ENCODE measurements around the gene NXPE3. TPM values are rescaled to one million over a fixed set of nuclear protein-coding genes. Genes with fewer than 3 reads are reported as not detected.

NXPE3 gene
- total and polyA plus RNA-seq, 2 of the 8 experiments (the other 6 are each of a cell fraction or from before 2014, with no cell fraction given), result 10.9 to 22.7 TPM

- Histone ChIP-seq H3K4me2 (ENCODE audit: insufficient read depth in 1 of 2, low read depth in 2 of 2, low read length in 2 of 2) (no peak overlapping the region), H2AFZ (ENCODE audit: low read length) (no peak overlapping the region), H3K27me3 (replicated peaks in 1 of 4; ENCODE audit: control insufficient read depth in 3 of 4, extremely low read depth in 1 of 4, insufficient read depth in 3 of 4, low read length in 3 of 4) (peaks cover 0 to 1% (median 0%) of the 10 kb centered on the region in 4 experiments; a peak in 1 of 7 replicates), H2AK5ac (ENCODE audit: low read depth, low read length) (no peak overlapping the region), H3K14ac (ENCODE audit: insufficient read length) (no peak overlapping the region), H2BK20ac (ENCODE audit: low read length) (no peak overlapping the region), H3K79me2 (ENCODE audit: control insufficient read depth in 1 of 2, insufficient read depth in 2 of 2, low read length in 2 of 2) (0 out of 4 replicates have a peak, but pooled peaks cover 0 to 3% of the 10 kb centered on the region in 2 experiments), H3K23me2 (ENCODE audit: low read depth, low read length) (no peaks in the 10 kb centered on the region), H3K9me3 (ENCODE audit: insufficient read depth in 2 of 2, low read depth in 1 of 2, low read length in 1 of 2) (no peaks in the 10 kb centered on the region), H3K4me1 (replicated peaks in 1 of 4; ENCODE audit: control insufficient read depth in 3 of 4, insufficient read depth in 4 of 4, low read length in 3 of 4) (no peaks in the 10 kb centered on the region), H4K91ac (replicated peaks; ENCODE audit: insufficient read length, low read length) (no peak overlapping the region), H4K5ac (ENCODE audit: insufficient read length, low read depth, low read length) (no peak overlapping the region), H3K9ac (replicated peaks in 1 of 4; ENCODE audit: extremely low read depth in 1 of 4, low read depth in 3 of 4, low read length in 3 of 4) (no peak overlapping the region; a peak in 1 of 7 replicates), H3K4ac (replicated peaks; ENCODE audit: insufficient read length, low read depth, low read length) (no peak overlapping the region), H3K36me3 (ENCODE audit: control insufficient read depth in 2 of 4, insufficient read depth in 4 of 4, low read length in 3 of 4) (peaks cover 20 to 65% (median 50%) of the 10 kb centered on the region in 4 experiments), H3K23ac (ENCODE audit: insufficient read length) (no peak overlapping the region), H2BK120ac (replicated peaks; ENCODE audit: low read depth, low read length) (no peak overlapping the region), H4K20me1 (replicated peaks in 1 of 2; ENCODE audit: control insufficient read depth in 1 of 2, insufficient read depth in 2 of 2, low read length in 2 of 2) (peaks cover 2 to 3% of the 10 kb centered on the region in 2 experiments), H3K18ac (ENCODE audit: extremely low read depth, low read length) (no peak overlapping the region), H4K8ac (ENCODE audit: extremely low read depth, insufficient read depth, low read length) (no peak overlapping the region), H2BK15ac (ENCODE audit: low read length) (no peak overlapping the region), H2BK12ac (ENCODE audit: low read depth, low read length) (no peak overlapping the region), H3K56ac (replicated peaks; ENCODE audit: insufficient read length, low read depth, low read length) (no peak overlapping the region), H2BK5ac (ENCODE audit: low read depth, low read length) (no peak overlapping the region), H3K4me3 (ENCODE audit: extremely low read depth in 1 of 4, insufficient read depth in 2 of 4, low read depth in 3 of 4, low read length in 4 of 4) (no peak overlapping the region), H3K27ac (ENCODE audit: low read depth, low read length) (no peak overlapping the region), H3K79me1 (ENCODE audit: low read depth, low read length) (no peaks in the 10 kb centered on the region)
- FAIRE-seq (no peak), DNase-seq (ENCODE audit: low read depth in 1 of 2, low spot score in 2 of 2) (no peak)
- ChIA-PET POLR2A (ENCODE audit: partially characterized antibody) (interaction anchor here (0.9 to 5.5 kb wide), 2 partner anchors 9 to 11 kb away, joined by 3 to 25 read pairs; partner anchors contain the start of gene NFKBIZ), CTCF (ENCODE audit: partially characterized antibody) (interaction anchor here (1.3 kb wide), 1 partner anchor 369 kb away, joined by 3 read pairs; no protein-coding TSS in a partner anchor)
- 86% methylated on average over 5 of the region's 5 CpGs; no CpG with 5 or more reads in 1 of the 2 experiments for whole genome bisulfite sequencing, 2 experiments (ENCODE audit: extremely low coverage in 1 of 2, insufficient coverage in 1 of 2, insufficient read length in 1 of 2, insufficient replicate concordance in 2 of 2, low coverage in 1 of 2, low lambda C conversion rate in 2 of 2, missing lambda C conversion rate in 1 of 2)
- TF ChIP-seq SIN3A (conservative IDR thresholded peaks at IDR 0.05 in 1 of 2, IDR thresholded peaks at IDR 0.05 in 1 of 2; ENCODE audit: low read depth in 1 of 2, low read length in 2 of 2), result no peak
- TF ChIP-seq, protein P1, sequence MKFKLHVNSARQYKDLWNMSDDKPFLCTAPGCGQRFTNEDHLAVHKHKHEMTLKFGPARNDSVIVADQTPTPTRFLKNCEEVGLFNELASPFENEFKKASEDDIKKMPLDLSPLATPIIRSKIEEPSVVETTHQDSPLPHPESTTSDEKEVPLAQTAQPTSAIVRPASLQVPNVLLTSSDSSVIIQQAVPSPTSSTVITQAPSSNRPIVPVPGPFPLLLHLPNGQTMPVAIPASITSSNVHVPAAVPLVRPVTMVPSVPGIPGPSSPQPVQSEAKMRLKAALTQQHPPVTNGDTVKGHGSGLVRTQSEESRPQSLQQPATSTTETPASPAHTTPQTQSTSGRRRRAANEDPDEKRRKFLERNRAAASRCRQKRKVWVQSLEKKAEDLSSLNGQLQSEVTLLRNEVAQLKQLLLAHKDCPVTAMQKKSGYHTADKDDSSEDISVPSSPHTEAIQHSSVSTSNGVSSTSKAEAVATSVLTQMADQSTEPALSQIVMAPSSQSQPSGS (IDR thresholded peaks at IDR 0.05; ENCODE audit: low read length), result no peak
- TF ChIP-seq CHD1 (IDR thresholded peaks at IDR 0.05; ENCODE audit: low read depth, low read length), result no peak
- no peak for TF ChIP-seq BCL11A (IDR thresholded peaks at IDR 0.05; ENCODE audit: low read depth in 2 of 2, low read length in 2 of 2)
- TF ChIP-seq SAP30 (IDR thresholded peaks at IDR 0.05; ENCODE audit: insufficient read depth, insufficient replicate concordance, low read length), result no peak
- TF ChIP-seq, protein P2, sequence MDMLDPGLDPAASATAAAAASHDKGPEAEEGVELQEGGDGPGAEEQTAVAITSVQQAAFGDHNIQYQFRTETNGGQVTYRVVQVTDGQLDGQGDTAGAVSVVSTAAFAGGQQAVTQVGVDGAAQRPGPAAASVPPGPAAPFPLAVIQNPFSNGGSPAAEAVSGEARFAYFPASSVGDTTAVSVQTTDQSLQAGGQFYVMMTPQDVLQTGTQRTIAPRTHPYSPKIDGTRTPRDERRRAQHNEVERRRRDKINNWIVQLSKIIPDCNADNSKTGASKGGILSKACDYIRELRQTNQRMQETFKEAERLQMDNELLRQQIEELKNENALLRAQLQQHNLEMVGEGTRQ (IDR thresholded peaks at IDR 0.05; ENCODE audit: low read length), result no peak
- no peak for TF ChIP-seq BRCA1 (IDR thresholded peaks at IDR 0.05; ENCODE audit: low read depth, low read length)
- TF ChIP-seq, protein P3, sequence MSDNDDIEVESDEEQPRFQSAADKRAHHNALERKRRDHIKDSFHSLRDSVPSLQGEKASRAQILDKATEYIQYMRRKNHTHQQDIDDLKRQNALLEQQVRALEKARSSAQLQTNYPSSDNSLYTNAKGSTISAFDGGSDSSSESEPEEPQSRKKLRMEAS (IDR thresholded peaks at IDR 0.05), result no peak
- TF ChIP-seq JUND (IDR thresholded peaks at IDR 0.05; ENCODE audit: low read length), result no peak
These were observed 81.0 kb downstream of the NXPE3 start for GRCh38 chr3:101859882-101860448.
